ENCODE data around the gene FGGY. TPM values are rescaled to one million over a fixed set of nuclear protein-coding genes. Genes with fewer than 3 reads are reported as not detected.
A peak's percentile ranks its signal among the peaks of the same experiment; 100 is the strongest.

Gene FGGY
- total RNA-seq, 1 donor from 2014 or later, result 23.1 TPM

DNA sequence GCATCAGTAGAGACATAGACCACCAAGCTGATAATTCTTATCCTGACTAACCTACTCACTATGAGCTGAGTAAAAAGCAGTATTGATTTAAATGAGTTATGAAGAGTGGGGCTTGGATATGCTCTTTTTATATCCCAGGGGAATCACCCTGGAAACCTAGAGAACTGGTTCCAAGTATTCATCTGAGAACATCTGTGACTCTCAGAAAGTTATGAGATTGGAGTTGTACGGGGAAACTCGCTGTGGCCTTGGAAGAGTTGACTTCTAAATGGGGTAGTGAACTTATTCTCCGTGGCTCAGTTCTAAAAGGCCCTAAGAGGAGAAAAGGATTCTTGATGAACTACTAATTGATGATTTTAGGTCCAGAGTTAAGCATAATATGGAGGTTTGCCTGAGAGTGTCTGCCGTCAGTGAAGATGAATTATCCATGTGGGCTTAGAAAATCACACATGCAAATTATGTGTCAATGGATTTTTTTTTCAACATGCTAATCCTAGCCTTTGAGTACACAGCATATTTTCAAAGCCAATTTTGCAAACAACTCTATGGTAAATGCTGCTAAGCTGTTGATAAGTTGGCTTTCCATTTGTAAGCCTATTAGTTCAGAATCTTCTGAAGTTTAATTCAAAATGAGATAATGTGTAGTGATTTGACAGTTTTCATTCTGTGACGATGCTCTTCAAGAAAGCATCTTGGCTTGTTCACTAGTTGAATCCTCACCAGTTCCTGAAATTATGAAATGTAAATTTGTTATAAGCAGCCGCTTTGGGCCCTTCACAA lies 122.7 kb downstream of the FGGY start:
- DNase-seq (no peak), ATAC-seq (ENCODE audit: poor library complexity) (no peak)
- intact Hi-C loops (cut with DNase I), result no loop called here

DNA sequence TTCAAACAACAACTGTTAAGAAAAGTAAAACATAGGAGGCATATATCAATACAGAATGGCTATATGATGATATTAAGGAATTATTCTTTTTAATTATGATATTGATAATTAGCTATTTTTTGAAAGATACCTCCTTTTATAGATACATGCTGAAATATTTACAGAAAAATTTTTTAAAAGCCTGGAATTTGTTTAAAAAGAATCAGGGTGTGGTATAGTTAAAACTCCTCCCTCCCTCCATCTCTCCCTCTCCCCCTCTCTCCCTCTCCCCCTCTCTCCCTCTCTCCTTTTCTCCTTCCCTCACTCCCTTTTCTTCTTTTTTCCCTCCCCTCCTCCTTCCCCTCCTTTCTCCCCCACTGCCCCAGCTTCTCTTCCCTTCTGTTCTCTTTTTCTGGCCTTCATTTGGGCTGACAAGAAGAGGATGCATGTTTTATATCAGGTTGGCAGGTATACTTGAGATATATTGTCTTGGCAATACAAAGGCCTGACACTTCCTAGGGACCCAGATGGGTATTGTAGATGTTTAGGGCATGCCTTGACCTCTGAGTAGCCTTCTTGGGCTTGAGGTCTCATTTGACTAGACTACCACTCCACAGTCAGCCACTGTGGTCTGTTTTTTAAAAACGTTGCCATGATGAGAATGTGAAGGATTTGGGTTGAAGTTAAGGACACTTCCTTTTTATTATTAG lies 124.5 kb downstream of the FGGY start:
- ATAC-seq (ENCODE audit: poor library complexity), result no peak
- intact Hi-C loops (cut with DNase I), result no loop called here
- DNase-seq, result no peak

- intact Hi-C loops (cut with DNase I), result no loop called here
- ATAC-seq (ENCODE audit: poor library complexity) (peak; percentile 72), DNase-seq (peak; percentile 71)
These were observed 126.2 kb downstream of the FGGY start for GRCh38 chr1:59422921-59423575.

DNA sequence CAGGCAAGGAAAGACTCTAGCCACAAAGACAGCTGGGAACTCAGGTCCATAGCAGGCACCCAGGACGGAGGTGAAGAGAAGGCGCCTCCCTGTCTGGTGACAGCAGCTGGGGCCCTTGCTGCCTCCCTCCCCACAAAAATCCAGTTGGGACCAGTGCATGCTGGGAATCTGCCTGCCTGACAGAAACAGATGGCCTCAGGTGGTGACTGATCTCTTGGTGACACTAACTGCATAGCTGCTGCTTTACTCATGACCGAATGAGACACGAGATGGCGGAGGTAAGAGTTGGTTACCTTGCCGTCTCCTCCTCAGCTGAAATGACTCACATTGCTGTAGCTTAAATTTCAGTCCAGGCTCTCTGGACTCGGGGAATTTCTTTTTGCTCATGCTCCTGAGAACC lies 130.3 kb downstream of the FGGY start:
- intact Hi-C loops (cut with DNase I), result no loop called here
- DNase-seq (no peak), ATAC-seq (ENCODE audit: poor library complexity) (peak; percentile 49)

DNA sequence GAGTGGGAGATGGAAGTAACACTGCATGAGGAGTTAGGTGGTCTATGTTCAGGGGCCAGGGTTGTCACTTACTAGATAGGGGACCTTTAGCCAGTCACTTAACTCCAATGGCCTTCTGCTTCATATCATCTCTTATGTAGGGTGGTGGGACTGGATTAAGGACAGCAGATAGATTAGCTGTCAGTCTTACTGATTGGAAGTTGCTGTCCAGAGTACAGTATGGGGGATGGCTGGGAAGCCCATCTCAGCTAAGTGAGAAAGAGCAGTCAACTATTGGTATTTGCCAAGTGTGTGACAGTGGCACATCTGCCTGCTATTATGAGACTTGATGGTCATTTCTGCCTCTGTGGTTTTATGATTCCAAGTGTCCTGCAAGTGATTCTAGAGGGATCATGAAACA lies 130.9 kb downstream of the FGGY start:
- no peak for DNase-seq
- intact Hi-C loops (cut with DNase I), result no loop called here
- no peak for ATAC-seq (ENCODE audit: poor library complexity)

DNA sequence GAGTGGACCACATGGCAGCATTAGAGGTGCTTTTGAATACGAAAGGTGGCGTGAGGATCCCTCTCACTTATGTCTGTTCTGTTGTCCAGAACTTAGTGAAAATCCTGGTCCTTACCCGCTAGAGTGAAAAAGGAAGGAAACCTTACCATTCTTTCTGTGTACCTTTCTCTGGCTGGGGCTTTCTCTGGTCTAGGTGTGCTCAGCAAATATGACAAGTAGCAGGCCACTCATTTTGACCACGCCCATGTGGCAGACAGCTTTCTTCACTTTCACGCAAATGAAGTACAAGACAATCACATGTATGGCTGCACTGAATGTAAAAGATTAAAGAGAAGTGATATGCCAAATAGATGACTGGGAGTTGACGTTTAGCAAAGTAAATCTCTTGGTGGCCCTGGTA lies 131.9 kb downstream of the FGGY start:
- intact Hi-C loops (cut with DNase I), result no loop called here
- ATAC-seq (ENCODE audit: poor library complexity), result no peak
- DNase-seq, result no peak

- ATAC-seq (ENCODE audit: poor library complexity), result no peak
- intact Hi-C loops (cut with DNase I), result no loop called here
- no peak for DNase-seq
These were observed 132.8 kb downstream of the FGGY start for GRCh38 chr1:59429656-59430055.

DNA sequence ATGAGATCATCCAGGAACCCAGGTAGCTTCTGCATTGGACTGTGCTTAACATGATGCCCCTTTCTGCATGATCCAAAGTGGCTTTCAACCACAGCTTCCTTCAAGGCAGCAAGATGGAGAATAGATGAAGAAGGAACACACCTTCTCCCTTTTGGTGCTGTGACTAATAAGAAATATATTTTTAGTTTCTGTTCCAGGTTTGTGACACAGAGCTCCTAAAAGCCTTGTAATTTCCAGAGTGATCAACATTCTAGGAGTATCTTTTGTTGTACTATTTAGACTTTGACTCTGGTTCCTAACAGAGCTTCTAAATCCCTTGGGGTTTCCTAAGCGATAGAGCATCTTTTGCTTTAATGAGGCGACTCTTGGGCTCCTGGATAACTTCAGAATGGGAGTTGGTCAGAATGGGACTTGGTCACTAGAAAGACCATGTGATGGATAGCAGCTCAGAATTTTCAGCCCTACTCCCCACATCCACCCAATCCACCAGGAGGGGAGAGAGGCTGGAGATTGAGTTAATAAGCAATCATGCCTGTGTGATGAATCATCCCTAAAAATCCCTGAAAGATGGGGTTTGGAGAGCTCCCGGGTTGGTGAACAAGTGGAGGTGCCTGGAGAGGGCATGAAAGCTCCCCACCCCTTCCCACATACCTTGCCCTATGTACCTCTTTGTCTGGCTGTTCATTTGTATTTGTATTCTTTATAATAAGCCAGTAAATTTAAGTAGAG lies 134.8 kb downstream of the FGGY start:
- no peak for ATAC-seq (ENCODE audit: poor library complexity)
- no peak for DNase-seq
- intact Hi-C loops (cut with DNase I), result no loop called here

- intact Hi-C loops (cut with DNase I), result no loop called here
- no peak for ATAC-seq (ENCODE audit: poor library complexity)
- no peak for DNase-seq
These were observed 135.9 kb downstream of the FGGY start for GRCh38 chr1:59432531-59433439.

- DNase-seq (no peak), ATAC-seq (ENCODE audit: poor library complexity) (no peak)
- intact Hi-C loops (cut with DNase I), result no loop called here
These were observed 136.5 kb downstream of the FGGY start for GRCh38 chr1:59433440-59433813.

DNA sequence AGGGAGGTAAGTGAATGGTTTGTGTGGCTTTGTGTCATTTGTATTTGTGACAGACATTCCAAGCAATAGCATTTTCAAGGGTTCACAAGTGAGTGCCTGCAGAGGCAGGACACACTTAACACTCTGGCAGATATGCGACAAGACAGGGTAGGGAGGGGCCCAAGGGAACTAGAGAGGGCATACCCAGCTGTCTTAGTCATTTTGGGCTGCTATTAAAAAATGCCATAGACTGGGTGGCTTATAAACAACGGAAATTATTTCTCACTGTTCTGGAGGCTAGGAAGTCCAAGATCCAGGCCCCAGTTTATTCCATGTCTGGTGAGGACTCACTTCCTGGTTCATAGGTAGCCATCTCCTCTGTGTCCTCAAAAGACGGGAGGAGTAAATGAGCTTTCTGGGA lies 137.4 kb downstream of the FGGY start:
- intact Hi-C loops (cut with DNase I), result no loop called here
- ATAC-seq (ENCODE audit: poor library complexity) (peak; percentile 65), DNase-seq (no peak)

- ATAC-seq (ENCODE audit: poor library complexity), result no peak
- no peak for DNase-seq
- intact Hi-C loops (cut with DNase I), result no loop called here
These were observed 139.7 kb downstream of the FGGY start for GRCh38 chr1:59436637-59437036.

GRCh38 chr1:59438058-59438560 lies 141.2 kb downstream of the FGGY start:
- ATAC-seq (ENCODE audit: poor library complexity) (no peak), DNase-seq (no peak)
- intact Hi-C loops (cut with DNase I), result no loop called here

DNA sequence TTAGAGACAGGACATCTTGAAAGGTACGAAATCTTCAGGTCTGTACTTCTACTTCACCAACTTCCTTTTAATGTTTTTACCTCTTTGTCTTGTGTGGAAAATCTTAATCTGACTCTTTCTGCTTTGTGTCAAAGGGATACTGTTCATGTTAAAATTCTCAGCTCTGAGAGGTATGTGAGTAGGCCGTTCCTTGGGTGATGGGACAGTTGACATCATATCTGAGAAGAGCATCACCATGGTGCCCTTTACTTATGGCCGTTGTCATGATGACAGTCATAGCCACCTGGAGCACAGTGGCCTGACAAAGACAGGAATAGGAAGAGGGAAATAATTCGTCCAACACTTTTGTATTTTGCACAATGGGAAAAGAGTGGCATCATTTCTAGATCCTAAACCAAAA lies 145.6 kb downstream of the FGGY start:
- no peak for ATAC-seq (ENCODE audit: poor library complexity)
- no peak for DNase-seq
- intact Hi-C loops (cut with DNase I), result no loop called here

GRCh38 chr1:59443310-59443709 lies 146.4 kb downstream of the FGGY start:
- no peak for DNase-seq
- no peak for ATAC-seq (ENCODE audit: poor library complexity)
- intact Hi-C loops (cut with DNase I), result no loop called here

- DNase-seq (no peak), ATAC-seq (ENCODE audit: poor library complexity) (no peak)
- intact Hi-C loops (cut with DNase I), result no loop called here
These were observed 147.6 kb downstream of the FGGY start for GRCh38 chr1:59444520-59444919.

DNA sequence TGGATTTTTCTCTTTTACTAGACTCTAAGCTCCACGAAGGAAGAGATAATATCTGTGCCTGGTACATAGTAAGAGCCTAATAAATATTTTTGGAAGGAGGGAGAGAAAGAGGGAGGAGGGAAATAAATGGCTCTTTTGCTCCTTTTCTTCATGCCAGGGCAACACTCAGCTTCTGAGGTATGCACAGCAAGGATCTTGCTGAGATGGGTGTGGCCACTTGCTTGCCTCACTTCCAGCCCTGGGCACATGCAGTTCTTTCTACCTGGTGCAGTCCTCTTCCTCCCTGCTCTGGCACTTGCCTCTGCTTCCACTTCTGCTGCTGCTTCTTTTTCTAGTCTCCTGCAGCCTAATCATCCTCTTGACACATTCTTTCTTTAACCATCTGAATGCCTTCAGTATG lies 148.1 kb downstream of the FGGY start:
- ATAC-seq (ENCODE audit: poor library complexity) (peak; percentile 47), DNase-seq (no peak)
- intact Hi-C loops (cut with DNase I), result no loop called here

DNA sequence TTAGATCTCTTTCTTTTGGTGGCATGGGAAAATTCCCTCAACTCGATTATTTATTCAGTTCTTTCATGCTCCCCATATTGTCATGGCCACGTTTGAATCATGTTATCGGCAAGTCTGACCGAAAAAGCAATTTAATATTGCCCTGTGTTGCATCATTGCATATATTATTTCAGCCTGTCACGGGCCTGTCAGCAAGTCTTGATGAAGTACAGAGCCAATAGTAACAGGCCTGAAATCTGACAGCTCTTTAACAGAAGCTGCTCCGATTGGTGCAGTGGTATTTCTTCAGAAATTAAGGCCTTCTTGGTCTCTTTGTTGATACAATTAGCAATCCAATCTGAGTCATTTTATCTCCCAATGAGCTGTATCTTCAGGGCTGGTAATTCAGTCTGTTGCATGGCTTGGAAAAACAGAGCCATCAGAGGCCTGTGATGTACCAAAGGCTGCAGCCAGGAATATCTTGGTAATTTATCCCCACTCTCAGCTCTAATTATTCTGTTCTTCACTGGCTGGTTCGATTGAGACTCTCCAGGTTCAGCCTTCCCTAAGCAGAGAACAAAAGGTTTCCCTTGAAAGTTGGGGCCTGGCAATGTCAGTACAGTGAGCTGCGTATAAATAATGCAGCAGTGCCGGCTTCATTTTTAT lies 149.5 kb downstream of the FGGY start:
- peak; percentile 84 for ATAC-seq (ENCODE audit: poor library complexity)
- intact Hi-C loops (cut with DNase I), result no loop called here

More for the DNA sequence above, 149.5 kb downstream of the FGGY start:
- DNase-seq, result no peak

Data from Right ventricle myocardium superior (tissue), 1 donor.